ENCODE results near the gene SELENOF.
"Not testable (repeated sequence)": the region's sequence is repeated elsewhere in the genome, so short reads cannot be mapped to it uniquely, and the experiment has no call there.

The SELENOF gene

GRCh38 chr1:86858524-86859261 is 55.2 kb downstream of the SELENOF start:
- no peak for DNase-seq (ENCODE audit: low spot score)

DNA sequence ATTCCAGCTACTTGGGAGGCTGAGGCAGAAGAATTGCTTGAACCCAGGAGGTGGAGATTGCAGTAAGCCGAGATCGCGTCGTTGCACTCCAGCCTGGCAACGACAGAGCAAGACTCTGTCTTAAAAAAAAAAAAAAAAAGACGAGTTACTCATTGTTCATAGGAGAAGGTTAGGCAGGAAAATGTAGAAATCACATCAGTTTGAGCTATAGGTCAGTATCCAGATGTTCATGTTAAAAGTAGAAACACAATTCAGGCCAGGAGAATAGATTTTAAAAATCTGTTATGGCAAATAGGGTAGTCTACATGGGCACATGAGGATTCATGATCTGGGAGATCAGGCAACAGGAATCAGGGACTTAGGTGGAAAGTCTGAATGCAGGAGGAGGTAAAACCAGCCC is 57.7 kb downstream of the SELENOF start:
- no peak for DNase-seq (ENCODE audit: low spot score)

DNA sequence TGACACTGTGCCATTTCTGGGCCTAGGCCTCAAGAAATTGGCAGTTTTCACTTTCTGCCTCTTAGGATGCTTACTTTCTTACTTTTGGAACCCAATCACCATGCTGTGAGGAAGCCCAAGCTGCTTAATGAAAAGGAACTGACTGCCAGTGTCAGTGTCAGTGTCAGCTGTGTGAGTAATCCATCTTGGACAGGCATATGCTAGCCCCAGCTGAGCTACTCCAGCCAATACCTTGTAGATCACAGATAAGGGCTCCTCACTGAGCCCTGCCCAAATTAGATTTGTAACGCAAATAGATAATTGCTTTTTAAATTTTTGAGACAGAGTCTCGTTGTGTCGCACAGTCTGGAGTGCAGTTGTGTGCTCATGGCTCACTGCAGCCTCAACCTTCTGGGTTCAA is 59.6 kb downstream of the SELENOF start:
- no peak for DNase-seq (ENCODE audit: low spot score)

DNA sequence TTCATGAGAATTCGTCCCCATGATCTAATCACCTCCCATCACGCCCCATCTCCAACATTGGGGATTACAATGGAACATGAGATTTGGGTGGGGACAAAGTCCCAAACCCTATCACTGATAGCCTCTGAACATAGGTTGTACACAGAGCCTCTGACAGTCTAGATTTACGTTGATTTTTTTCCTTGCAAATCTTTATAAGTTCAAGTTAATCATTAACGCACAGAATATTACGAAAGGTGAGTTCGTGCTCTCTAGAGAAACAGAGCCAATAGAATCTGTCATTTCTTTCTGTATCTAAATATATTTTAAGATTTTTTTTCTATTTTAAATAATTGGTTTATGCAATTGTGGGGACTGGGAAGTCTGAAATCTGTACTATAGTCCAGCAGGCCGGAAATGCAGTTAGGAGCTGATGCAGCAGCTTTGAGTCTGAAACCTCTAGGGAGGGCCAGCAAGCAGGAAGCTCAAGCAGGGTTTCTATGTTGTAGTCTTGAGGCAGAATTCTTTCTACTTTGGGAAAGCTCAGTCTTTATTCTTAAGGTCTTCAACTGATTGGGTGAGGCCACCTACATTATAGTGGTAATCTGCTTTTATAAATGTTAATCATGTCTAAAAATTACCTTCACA is 61.0 kb downstream of the SELENOF start:
- DNase-seq (ENCODE audit: low spot score), result no peak

DNA sequence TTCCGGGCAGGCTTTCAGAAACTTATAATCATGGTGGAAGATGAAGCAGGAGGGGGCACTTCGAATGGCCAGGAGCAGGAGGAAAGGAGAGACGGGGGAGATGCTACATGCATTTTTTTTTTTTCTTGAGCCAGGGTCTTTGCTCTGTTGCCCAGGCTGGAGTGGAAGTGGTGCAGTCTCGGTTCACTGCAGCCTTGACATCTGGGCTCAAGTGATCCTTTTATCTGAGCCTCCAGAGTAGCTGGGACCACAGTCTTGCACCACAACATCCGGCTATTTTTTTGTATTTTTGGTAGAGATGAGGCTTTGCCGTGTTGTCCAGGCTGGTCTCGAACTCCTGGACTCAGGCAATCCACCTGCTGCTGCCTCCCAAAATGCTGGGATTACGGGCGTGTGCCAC is 61.6 kb downstream of the SELENOF start:
- no peak for DNase-seq (ENCODE audit: low spot score)

GRCh38 chr1:86849756-86850155 is 64.2 kb downstream of the SELENOF start:
- DNase-seq (ENCODE audit: low spot score), result no peak

GRCh38 chr1:86848654-86849053 is 65.3 kb downstream of the SELENOF start:
- no peak for DNase-seq (ENCODE audit: low spot score)

- no peak for DNase-seq (ENCODE audit: low spot score)
These were observed 67.7 kb downstream of the SELENOF start for GRCh38 chr1:86846164-86846647.

GRCh38 chr1:86845514-86845913 is 68.4 kb downstream of the SELENOF start:
- no peak for DNase-seq (ENCODE audit: low spot score)

- no peak for DNase-seq (ENCODE audit: low spot score)
These were observed 72.8 kb downstream of the SELENOF start for GRCh38 chr1:86841116-86841515.

DNA sequence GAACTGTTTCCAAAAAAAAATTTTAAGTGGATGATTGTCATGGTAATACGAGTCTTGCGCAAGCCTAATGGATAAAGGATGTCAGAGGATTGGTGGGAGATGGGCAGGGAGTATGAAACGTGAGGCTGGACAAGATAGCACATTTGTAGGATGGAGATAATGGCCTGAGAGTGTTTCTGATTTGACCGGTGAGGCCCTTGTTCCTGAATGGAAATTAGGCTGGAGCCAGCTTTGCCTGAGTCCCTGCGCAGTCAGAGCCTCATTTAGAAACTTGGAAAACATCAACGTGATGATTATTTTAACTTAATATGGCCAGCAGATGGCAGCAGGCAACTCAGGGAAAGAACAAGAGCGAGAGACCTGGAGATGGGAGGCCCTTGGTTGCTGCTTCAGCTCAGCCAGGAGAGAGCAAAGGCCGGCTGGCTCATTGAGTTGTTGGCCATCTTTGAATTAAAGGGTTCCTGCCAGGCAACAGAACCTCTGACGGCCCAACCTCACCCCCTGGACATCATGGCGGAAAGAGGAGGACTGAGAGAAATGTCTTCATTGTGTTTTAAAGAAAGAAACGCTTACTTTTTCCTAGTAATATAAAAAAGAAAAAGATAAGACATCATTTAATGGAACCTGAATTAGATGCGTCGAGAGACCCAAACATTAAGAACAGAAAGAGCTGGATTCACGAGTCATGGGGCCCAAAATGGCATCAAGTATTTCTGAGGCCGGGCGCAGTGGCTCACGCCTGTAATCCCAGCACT is 80.3 kb downstream of the SELENOF start:
- DNase-seq (ENCODE audit: low spot score), result peak; percentile 81

- DNase-seq (ENCODE audit: low spot score), result no peak
These were observed 81.5 kb downstream of the SELENOF start for GRCh38 chr1:86832433-86832832.

GRCh38 chr1:86829321-86829720 is 84.6 kb downstream of the SELENOF start:
- no peak for DNase-seq (ENCODE audit: low spot score)

GRCh38 chr1:86828024-86828423 is 85.9 kb downstream of the SELENOF start:
- no peak for DNase-seq (ENCODE audit: low spot score)

- DNase-seq (ENCODE audit: low spot score), result no peak
These were observed 87.1 kb downstream of the SELENOF start for GRCh38 chr1:86826856-86827255.

GRCh38 chr1:86825319-86825718 is 88.6 kb downstream of the SELENOF start:
- DNase-seq (ENCODE audit: low spot score), result no peak

DNA sequence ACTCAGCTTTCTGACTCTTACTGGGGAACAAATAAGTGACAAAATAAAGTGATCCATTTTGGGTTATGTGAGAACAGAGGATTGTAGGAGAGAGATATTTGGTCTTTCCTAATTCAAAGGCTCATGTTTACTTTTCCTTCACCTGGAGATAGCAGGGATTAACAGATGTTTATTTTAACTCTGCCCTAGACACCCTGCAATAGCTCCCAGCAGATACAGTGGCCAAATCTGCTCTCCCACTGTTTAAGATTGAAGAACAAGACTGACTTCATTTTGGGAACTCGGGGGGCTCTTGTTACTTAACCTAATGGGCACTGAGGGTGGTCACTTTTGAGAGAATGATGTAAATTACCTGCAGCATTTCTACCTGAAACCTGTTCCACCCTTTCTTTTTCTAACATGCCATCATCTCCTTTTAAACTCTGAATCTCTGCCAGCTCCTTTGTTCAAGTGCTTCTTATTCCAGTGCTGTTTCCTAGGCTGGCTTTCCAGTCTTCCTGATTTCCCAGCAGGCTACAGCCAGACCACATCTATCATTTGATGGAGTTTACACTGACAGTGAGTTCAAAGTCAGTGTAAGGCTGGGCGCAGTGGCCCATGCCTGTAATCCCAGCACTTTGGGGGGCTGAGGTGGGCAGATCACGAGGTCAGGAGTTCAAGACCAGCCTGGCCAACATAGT is 90.0 kb downstream of the SELENOF start:
- DNase-seq (ENCODE audit: low spot score), result no peak

- DNase-seq (ENCODE audit: low spot score), result no peak
These were observed 90.5 kb downstream of the SELENOF start for GRCh38 chr1:86823386-86823785.

GRCh38 chr1:86822459-86822858 is 91.5 kb downstream of the SELENOF start:
- no peak for DNase-seq (ENCODE audit: low spot score)

- DNase-seq (ENCODE audit: low spot score), result no peak
These were observed 92.0 kb downstream of the SELENOF start for GRCh38 chr1:86821956-86822355.

GRCh38 chr1:86819970-86820369 is 94.0 kb downstream of the SELENOF start:
- not testable (repeated sequence) for DNase-seq (ENCODE audit: low spot score)

DNA sequence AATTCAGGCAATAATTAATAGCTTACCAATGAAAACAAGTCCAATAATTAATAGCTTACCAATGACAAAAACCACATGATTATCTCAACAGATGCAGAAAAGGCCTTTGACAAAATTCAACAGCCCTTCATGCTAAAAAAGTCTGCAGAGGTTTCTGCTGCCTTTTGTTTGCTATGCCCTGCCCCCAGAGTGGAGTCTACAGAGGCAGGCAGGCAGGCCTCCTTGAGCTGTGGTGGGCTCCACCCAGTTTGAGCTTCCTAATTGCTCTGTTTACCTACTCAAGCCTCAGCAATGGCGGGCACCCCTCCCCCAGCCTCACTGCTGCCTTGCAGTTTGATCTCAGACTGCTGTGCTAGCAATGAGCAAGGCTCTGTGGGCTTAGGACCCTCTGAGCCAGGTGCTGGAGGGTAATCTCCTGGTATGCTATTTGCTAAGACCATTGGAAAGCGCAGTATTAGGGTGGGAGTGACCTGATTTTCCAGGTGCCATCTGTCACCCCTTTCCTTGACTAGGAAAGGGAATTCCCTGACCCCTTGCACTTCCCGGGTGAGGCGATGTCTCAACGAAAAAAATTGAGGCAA is 96.6 kb downstream of the SELENOF start:
- not testable (repeated sequence) for DNase-seq (ENCODE audit: low spot score)

Measured in D341Med (cell line).